IMR-90 (cell line): ENCODE results near the gene ZNF44. TPM values are rescaled to one million over a fixed set of nuclear protein-coding genes. Genes with fewer than 3 reads are reported as not detected.

ENCODE experiments used
- ATAC-seq: fragments of 200-7000 bp; cut with Tn5 transposase; 2 replicates; pipeline ENCODE4 v1.9.1; 2020; ENCODE audit warnings: low read depth, mild to moderate bottlenecking, moderate library complexity
- BruUV-seq: library from RNA; stranded (reverse); fragments of 400-500 nt; replicated peaks from 2 replicates; lab custom pipeline; 2021; lab: Mats Ljungman, UMichigan
- CTCF ChIA-PET: fragments of 300-600 bp; formaldehyde crosslinking; extraction: SDS; loops from one replicate; lab custom pipeline; 2021; ENCODE audit warnings: antibody characterized with exemption; lab: Yijun Ruan, JAX
- POLR2A ChIA-PET: fragments of 300-600 bp; sonication (Branson Sonifier 250); formaldehyde crosslinking; loops from one replicate; lab custom pipeline; 2022; ENCODE audit warnings: antibody characterized with exemption; ENCODE audit not compliant: unreplicated experiment; lab: Charles Lee
- DNase-seq: peaks from one replicate; pipeline ENCODE4 v3.0.0; 2013
- H2AFZ ChIP-seq: replicated peaks from 2 replicates; pipeline ENCODE3; 2013; ENCODE audit warnings: low read length, mild to moderate bottlenecking; ENCODE audit not compliant: poor library complexity
- H2AK5ac ChIP-seq: 2 replicates; pipeline ENCODE4 v1.6.1; 2013; ENCODE audit warnings: low read depth, low read length, inconsistent platforms
- H2AK9ac ChIP-seq: replicated peaks from 2 replicates; pipeline ENCODE3; 2013; ENCODE audit warnings: mild to moderate bottlenecking, low read depth, low read length, moderate library complexity; ENCODE audit not compliant: poor library complexity
- H2BK120ac ChIP-seq: 2 replicates; pipeline ENCODE4 v1.6.1; 2013; ENCODE audit warnings: low read depth, low read length, inconsistent platforms
- H2BK15ac ChIP-seq: 3 replicates; pipeline ENCODE4 v1.6.1; 2013; ENCODE audit warnings: low read depth, low read length, inconsistent platforms
- H2BK20ac ChIP-seq: 2 replicates; pipeline ENCODE4 v1.6.1; 2013; ENCODE audit warnings: low read depth, mild to moderate bottlenecking, inconsistent platforms, low read length, moderate library complexity
- H2BK5ac ChIP-seq: 2 replicates; pipeline ENCODE4 v1.6.1; 2013; ENCODE audit warnings: mild to moderate bottlenecking, low read depth, low read length, inconsistent platforms; ENCODE audit not compliant: poor library complexity, severe bottlenecking
- H3K14ac ChIP-seq: replicated peaks from 2 replicates; pipeline ENCODE4 v1.6.1; 2013; ENCODE audit warnings: low read depth, low read length, inconsistent platforms
- H3K18ac ChIP-seq: 2 replicates; pipeline ENCODE4 v1.6.1; 2013; ENCODE audit warnings: low read depth, low read length, control low read depth
- H3K23ac ChIP-seq: 2 replicates; pipeline ENCODE4 v1.6.1; 2013; ENCODE audit warnings: low read depth, low read length, inconsistent platforms
- H3K27ac ChIP-seq: 2 replicates; pipeline ENCODE4 v1.5.1; 2013; ENCODE audit warnings: mild to moderate bottlenecking, control low read depth, low read length; ENCODE audit not compliant: insufficient read depth
- H3K27me3 ChIP-seq: 2 replicates; pipeline ENCODE4 v1.6.1; 2013; ENCODE audit warnings: low read length; ENCODE audit not compliant: control insufficient read depth, insufficient read depth
- H3K36me3 ChIP-seq: 2 replicates; pipeline ENCODE4 v1.6.1; 2013; ENCODE audit warnings: low read length, mixed read lengths; ENCODE audit not compliant: control insufficient read depth, insufficient read depth
- H3K4ac ChIP-seq: 2 replicates; pipeline ENCODE4 v1.6.1; 2013; ENCODE audit warnings: low read depth, low read length, inconsistent platforms
- H3K4me1 ChIP-seq: 2 replicates; pipeline ENCODE4 v1.6.1; 2013; ENCODE audit warnings: low read length, mixed read lengths; ENCODE audit not compliant: control insufficient read depth, insufficient read depth
- H3K4me2 ChIP-seq: 2 replicates; pipeline ENCODE4 v1.6.1; 2013; ENCODE audit warnings: low read depth, mild to moderate bottlenecking, control low read depth, low read length, moderate library complexity
- H3K4me3 ChIP-seq: 2 replicates; pipeline ENCODE4 v1.5.1; 2013; ENCODE audit warnings: low read depth, mild to moderate bottlenecking, control low read depth, low read length, moderate library complexity; ENCODE audit not compliant: insufficient read depth
- H3K56ac ChIP-seq: 2 replicates; pipeline ENCODE4 v1.6.1; 2013; ENCODE audit warnings: low read length, inconsistent platforms; ENCODE audit not compliant: insufficient read depth; ENCODE audit errors: extremely low read depth
- H3K79me1 ChIP-seq, 2 experiments: 2 replicates each; pipeline ENCODE4 v1.6.1; 2013; ENCODE audit warnings: low read length in 2 of 2, inconsistent platforms in 1 of 2, low read depth in 1 of 2
- H3K9ac ChIP-seq: 2 replicates; pipeline ENCODE4 v1.6.1; 2013; ENCODE audit warnings: low read depth, low read length, control low read depth
- H3K9me1 ChIP-seq: 2 replicates; pipeline ENCODE4 v1.6.1; 2013; ENCODE audit warnings: low read length, inconsistent platforms; ENCODE audit not compliant: insufficient read depth
- H3K9me3 ChIP-seq: 2 replicates; pipeline ENCODE4 v1.6.1; 2013; ENCODE audit warnings: low read length; ENCODE audit not compliant: control insufficient read depth, insufficient read depth
- H4K20me1 ChIP-seq: 2 replicates; pipeline ENCODE4 v1.6.1; 2013; ENCODE audit warnings: low read length, inconsistent platforms; ENCODE audit not compliant: insufficient read depth
- H4K5ac ChIP-seq: 2 replicates; pipeline ENCODE4 v1.6.1; 2013; ENCODE audit warnings: mild to moderate bottlenecking, low read depth, low read length, control low read depth
- H4K8ac ChIP-seq, 2 experiments: 2 replicates each; pipeline ENCODE4 v1.6.1; 2013; ENCODE audit warnings: low read depth in 2 of 2, low read length in 2 of 2, control low read depth in 1 of 2, inconsistent platforms in 1 of 2
- H4K91ac ChIP-seq: 2 replicates; pipeline ENCODE4 v1.6.1; 2013; ENCODE audit warnings: low read depth, low read length, inconsistent platforms; ENCODE audit not compliant: insufficient read depth
- CEBPB ChIP-seq: IDR thresholded peaks from 2 replicates; pipeline ENCODE4 v1.6.1; 2012; ENCODE audit warnings: low read depth, low read length, improper control_type of control experiment
- MAZ ChIP-seq: IDR thresholded peaks from 2 replicates; pipeline ENCODE4 v1.6.1; 2012; ENCODE audit warnings: low read depth, mild to moderate bottlenecking, low read length, improper control_type of control experiment, moderate library complexity, borderline replicate concordance
- MXI1 ChIP-seq: IDR thresholded peaks from 2 replicates; pipeline ENCODE4 v1.6.1; 2012; ENCODE audit warnings: low read depth, mild to moderate bottlenecking, low read length, moderate library complexity, borderline replicate concordance
- POLR2A ChIP-seq: IDR thresholded peaks from 2 replicates; pipeline ENCODE4 v1.6.1; 2012; ENCODE audit warnings: mild to moderate bottlenecking, low read depth, low read length
- RAD21 ChIP-seq: IDR thresholded peaks from 2 replicates; pipeline ENCODE4 v1.6.1; 2012; ENCODE audit warnings: low read length, improper control_type of control experiment
- RFX5 ChIP-seq: IDR thresholded peaks from 2 replicates; pipeline ENCODE4 v1.8.0; 2012; ENCODE audit warnings: low read depth, mild to moderate bottlenecking, low read length, moderate library complexity
- SMC3 ChIP-seq: fragments of 150-350 bp; IDR thresholded peaks from 2 replicates; pipeline ENCODE4 v1.6.1; 2016; ENCODE audit warnings: low read depth, mild to moderate bottlenecking, antibody characterized with exemption, low read length, moderate library complexity
- WGBS, 2 experiments: methylation state at CpG; one replicate each; pipeline versions ENCODE4 v1.1.5 to v1.1.7; 2013; ENCODE audit warnings: missing lambda C conversion rate in 2 of 2; ENCODE audit not compliant: insufficient read length in 1 of 2; ENCODE audit errors: extremely low coverage in 2 of 2; 5-methylcytosine and 5-hydroxymethylcytosine counted together
- dilution Hi-C: fragments of 300-500 bp; cut with HindIII; formaldehyde crosslinking; loops from one replicate; pipeline ENCODE4 v1.14.3; 2018; ENCODE audit warnings: low sequenced_read_pairs; ENCODE audit not compliant: unreplicated experiment
- in situ Hi-C: fragments of 300-500 bp; cut with MboI; formaldehyde crosslinking; loops from 3 replicates; pipeline ENCODE4 v1.14.3; 2019; ENCODE audit warnings: low sequenced_read_pairs, inconsistent platforms, mixed read lengths
- intact Hi-C: fragments of 100-400 bp; cut with micrococcal nuclease; formaldehyde crosslinking; loops from 2 replicates; pipeline ENCODE4 v1.10.0; 2022
- polyA plus RNA-seq, 3 experiments: library from polyadenylated mRNA; depleted of rRNA; stranded (reverse); fragments of >200 nt; gene quantifications; 2 replicates each; pipeline ENCODE4 v1.2.3, GENCODE V29; 2012; ENCODE audit warnings: low replicate concordance in 1 of 3
- total RNA-seq: library from RNA; depleted of rRNA; stranded (reverse); fragments of >200 nt; gene quantifications from 2 replicates; pipeline ENCODE4 v1.2.3, GENCODE V29; 2012; rRNA removed
- TF ChIP-seq, protein P1 (sequence below): fragments of 150-350 bp; IDR thresholded peaks from 2 replicates; pipeline ENCODE4 v1.6.1; 2017; ENCODE audit warnings: mild to moderate bottlenecking, antibody characterized with exemption, low read length, low read depth

Gene ZNF44
- total and polyA plus RNA-seq, 2 of the 4 experiments (the other 2 are of a cell fraction) = 3.5 to 6.6 TPM

DNA sequence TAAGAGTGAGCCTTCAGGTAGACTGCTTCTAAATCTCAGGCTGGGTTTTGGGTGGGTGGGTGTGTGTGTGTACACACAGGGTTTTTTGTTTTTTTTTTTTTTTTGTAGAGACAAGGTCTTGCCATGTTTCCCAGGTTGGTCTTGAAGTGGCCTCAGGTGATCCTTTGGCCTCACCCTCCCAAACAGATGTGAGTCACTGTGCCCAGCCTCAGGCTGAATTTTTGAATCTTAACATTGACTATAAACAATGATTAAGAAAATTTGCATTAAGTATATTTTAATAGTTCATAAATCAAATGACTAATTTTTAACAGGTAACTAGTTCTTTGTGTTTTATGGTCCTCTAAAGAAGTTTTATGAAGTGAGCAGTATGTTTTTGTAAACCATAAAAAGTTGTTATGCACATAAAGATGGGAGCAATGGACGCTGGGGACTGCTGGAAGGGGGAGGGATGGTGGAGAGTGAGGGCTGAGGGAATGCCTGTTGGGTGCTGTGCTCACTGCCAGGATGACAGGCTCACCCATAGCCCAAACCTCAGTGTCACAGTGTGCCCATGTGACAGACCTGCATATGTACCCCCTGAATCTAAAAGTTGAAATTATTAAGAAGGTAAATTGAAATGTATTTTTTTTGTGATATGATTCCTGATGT lies 71.6 kb downstream of the ZNF44 start:
- no peak overlapping the region for H3K4me3 ChIP-seq
- H4K5ac ChIP-seq = no peak overlapping the region
- POLR2A ChIA-PET = no interaction called here
- no peak overlapping the region for H2AK9ac ChIP-seq
- H2BK20ac ChIP-seq = no peak overlapping the region
- no peak overlapping the region for H3K27ac ChIP-seq
- H2AK5ac ChIP-seq = no peak overlapping the region
- no peak for ATAC-seq
- TF ChIP-seq POLR2A = no peak
- TF ChIP-seq CEBPB = no peak
- no peak for TF ChIP-seq SMC3
- no peak for TF ChIP-seq RFX5
- no peak for TF ChIP-seq MAZ
- TF ChIP-seq, protein P1, sequence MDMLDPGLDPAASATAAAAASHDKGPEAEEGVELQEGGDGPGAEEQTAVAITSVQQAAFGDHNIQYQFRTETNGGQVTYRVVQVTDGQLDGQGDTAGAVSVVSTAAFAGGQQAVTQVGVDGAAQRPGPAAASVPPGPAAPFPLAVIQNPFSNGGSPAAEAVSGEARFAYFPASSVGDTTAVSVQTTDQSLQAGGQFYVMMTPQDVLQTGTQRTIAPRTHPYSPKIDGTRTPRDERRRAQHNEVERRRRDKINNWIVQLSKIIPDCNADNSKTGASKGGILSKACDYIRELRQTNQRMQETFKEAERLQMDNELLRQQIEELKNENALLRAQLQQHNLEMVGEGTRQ = no peak
- no peak for TF ChIP-seq RAD21
- no peak for TF ChIP-seq MXI1
- H3K9me3 ChIP-seq = peaks cover 33% of the 10 kb centered on the region
- no peak for DNase-seq
- no peak overlapping the region for H3K4ac ChIP-seq
- no peak overlapping the region for H3K23ac ChIP-seq
- H4K91ac ChIP-seq = no peak overlapping the region
- dilution Hi-C loops = no loop called here
- no peaks in the 10 kb centered on the region for H3K79me1 ChIP-seq
- no peak overlapping the region for H3K18ac ChIP-seq
- no TSS peak for BruUV-seq
- no peak overlapping the region for H3K4me2 ChIP-seq
- intact Hi-C loops = no loop called here
- no peak overlapping the region for H2BK120ac ChIP-seq
- no peak overlapping the region for H2AFZ ChIP-seq
- no peaks in the 10 kb centered on the region for H3K9me1 ChIP-seq
- no peak overlapping the region for H3K9ac ChIP-seq
- H4K8ac ChIP-seq = no peak overlapping the region
- no peaks in the 10 kb centered on the region for H4K20me1 ChIP-seq
- no peak overlapping the region for H2BK5ac ChIP-seq
- H3K4me1 ChIP-seq = no peaks in the 10 kb centered on the region
- in situ Hi-C loops = no loop called here
- no peaks in the 10 kb centered on the region for H3K36me3 ChIP-seq
- H2BK15ac ChIP-seq = no peak overlapping the region
- CTCF ChIA-PET = no interaction called here
- no peak overlapping the region for H3K56ac ChIP-seq
- WGBS, 2 experiments = no CpG with 5 or more reads among the region's 1 CpG
- H3K14ac ChIP-seq = no peak overlapping the region
- no peaks in the 10 kb centered on the region for H3K27me3 ChIP-seq

Other genes with a start within 250 kb of the ZNF44 start
- gene ZNF878, start 241.9 kb downstream of the ZNF44 start, total RNA-seq = 0.28 and 0.36 TPM in 2 replicates
- 0.05 and 0.07 TPM in 2 replicates for gene ZNF878, start 241.9 kb downstream of the ZNF44 start, polyA plus RNA-seq (2012; rRNA removed)
- gene ZNF844, start 230.2 kb downstream of the ZNF44 start, total RNA-seq = 8.1 and 12.0 TPM in 2 replicates
- 1.2 and 1.6 TPM in 2 replicates for gene ZNF844, start 230.2 kb downstream of the ZNF44 start, polyA plus RNA-seq (2012; rRNA removed)
- gene ZNF20, start 154.5 kb downstream of the ZNF44 start, total RNA-seq = 7.8 and 7.9 TPM in 2 replicates
- gene ZNF20, start 154.5 kb downstream of the ZNF44 start, polyA plus RNA-seq (2012; rRNA removed) = 1.8 and 2.1 TPM in 2 replicates
- 14.4 and 16.7 TPM in 2 replicates for gene ZNF625, start 138.1 kb downstream of the ZNF44 start, total RNA-seq
- 1.8 and 2.5 TPM in 2 replicates for gene ZNF625, start 138.1 kb downstream of the ZNF44 start, polyA plus RNA-seq (2012; rRNA removed)
- 6.8 and 9.4 TPM in 2 replicates for gene ZNF136, start 131.8 kb downstream of the ZNF44 start, total RNA-seq
- gene ZNF136, start 131.8 kb downstream of the ZNF44 start, polyA plus RNA-seq (2012; rRNA removed) = 1.4 and 1.9 TPM in 2 replicates
- gene ZNF563, start 38.8 kb upstream of the ZNF44 start, total RNA-seq = 2.0 and 3.1 TPM in 2 replicates
- 1.2 and 1.3 TPM in 2 replicates for gene ZNF563, start 38.8 kb upstream of the ZNF44 start, polyA plus RNA-seq (2012; rRNA removed)
- 3.6 and 4.4 TPM in 2 replicates for gene ZNF442, start 70.8 kb upstream of the ZNF44 start, total RNA-seq
- 0.34 and 0.58 TPM in 2 replicates for gene ZNF442, start 70.8 kb upstream of the ZNF44 start, polyA plus RNA-seq (2012; rRNA removed)
- gene ZNF799, start 106.4 kb upstream of the ZNF44 start, total RNA-seq = 3.4 and 3.6 TPM in 2 replicates
- 0.63 and 0.79 TPM in 2 replicates for gene ZNF799, start 106.4 kb upstream of the ZNF44 start, polyA plus RNA-seq (2012; rRNA removed)
- gene ZNF443, start 146.1 kb upstream of the ZNF44 start, total RNA-seq = 3.2 and 3.6 TPM in 2 replicates
- gene ZNF443, start 146.1 kb upstream of the ZNF44 start, polyA plus RNA-seq (2012; rRNA removed) = 0.52 and 0.79 TPM in 2 replicates
- gene ZNF709, start 189.9 kb upstream of the ZNF44 start, total RNA-seq = 3.8 and 4.2 TPM in 2 replicates
- gene ZNF709, start 189.9 kb upstream of the ZNF44 start, polyA plus RNA-seq (2012; rRNA removed) = 0.43 and 0.50 TPM in 2 replicates